ENCODE results near the gene RAB39A. TPM values are rescaled to one million over a fixed set of nuclear protein-coding genes. Genes with fewer than 3 reads are reported as not detected.

RAB39A gene
- total and polyA plus RNA-seq, 2 donors (not counting 1 experiment from before 2014, with no cell fraction given): not detected

DNA sequence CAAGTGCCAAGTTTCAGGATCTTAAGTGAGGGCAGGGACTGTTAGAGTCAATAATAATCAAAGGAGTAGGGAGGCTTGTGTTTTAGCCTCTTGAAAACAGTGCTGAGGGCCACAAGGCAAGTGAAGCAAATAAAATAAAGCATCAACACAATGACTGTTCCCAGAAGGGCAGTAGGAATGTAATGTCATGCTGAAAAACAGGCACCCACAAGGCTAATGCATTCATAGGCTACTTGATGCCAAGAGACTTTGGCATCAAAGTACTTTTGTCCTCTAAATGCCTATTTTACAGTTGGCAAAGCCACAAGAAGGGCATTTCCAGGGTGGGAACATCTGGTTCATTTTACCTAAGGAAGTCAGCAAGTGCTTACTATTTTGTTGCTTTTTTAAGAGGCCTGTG is 22.9 kb downstream of the RAB39A start:
- Histone ChIP-seq H3K9ac (ENCODE audit: insufficient read depth, low read length) (no peak overlapping the region), H3K9me3 (ENCODE audit: control insufficient read depth, insufficient read depth, low read depth, low read length) (no peaks in the 10 kb centered on the region), H3K36me3 (ENCODE audit: control insufficient read depth, insufficient read depth, low read length) (no peaks in the 10 kb centered on the region), H3K4me3 (replicated peaks in 1 of 4; ENCODE audit: control extremely low read depth in 1 of 4, insufficient read depth in 1 of 4, low read depth in 3 of 4, low read length in 4 of 4) (no peak overlapping the region), H3K4me2 (ENCODE audit: extremely low read depth, insufficient read depth, low read length) (no peak overlapping the region), H3K79me2 (ENCODE audit: control insufficient read depth, insufficient read depth, low read length) (no peaks in the 10 kb centered on the region), H2AFZ (ENCODE audit: low read length) (no peak overlapping the region), H3K4me1 (ENCODE audit: control insufficient read depth, extremely low read depth, insufficient read depth, low read length) (no peaks in the 10 kb centered on the region), H3K27ac (ENCODE audit: insufficient read depth, low read length) (no peak overlapping the region), H3K27me3 (ENCODE audit: control insufficient read depth, insufficient read depth, low read length) (no peaks in the 10 kb centered on the region), H4K20me1 (ENCODE audit: control insufficient read depth, extremely low read depth, insufficient read depth, low read length) (no peaks in the 10 kb centered on the region)
- TF ChIP-seq, protein P1, sequence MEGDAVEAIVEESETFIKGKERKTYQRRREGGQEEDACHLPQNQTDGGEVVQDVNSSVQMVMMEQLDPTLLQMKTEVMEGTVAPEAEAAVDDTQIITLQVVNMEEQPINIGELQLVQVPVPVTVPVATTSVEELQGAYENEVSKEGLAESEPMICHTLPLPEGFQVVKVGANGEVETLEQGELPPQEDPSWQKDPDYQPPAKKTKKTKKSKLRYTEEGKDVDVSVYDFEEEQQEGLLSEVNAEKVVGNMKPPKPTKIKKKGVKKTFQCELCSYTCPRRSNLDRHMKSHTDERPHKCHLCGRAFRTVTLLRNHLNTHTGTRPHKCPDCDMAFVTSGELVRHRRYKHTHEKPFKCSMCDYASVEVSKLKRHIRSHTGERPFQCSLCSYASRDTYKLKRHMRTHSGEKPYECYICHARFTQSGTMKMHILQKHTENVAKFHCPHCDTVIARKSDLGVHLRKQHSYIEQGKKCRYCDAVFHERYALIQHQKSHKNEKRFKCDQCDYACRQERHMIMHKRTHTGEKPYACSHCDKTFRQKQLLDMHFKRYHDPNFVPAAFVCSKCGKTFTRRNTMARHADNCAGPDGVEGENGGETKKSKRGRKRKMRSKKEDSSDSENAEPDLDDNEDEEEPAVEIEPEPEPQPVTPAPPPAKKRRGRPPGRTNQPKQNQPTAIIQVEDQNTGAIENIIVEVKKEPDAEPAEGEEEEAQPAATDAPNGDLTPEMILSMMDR (conservative IDR thresholded peaks at IDR 0.05 in 1 of 2, IDR thresholded peaks at IDR 0.05 in 1 of 2; ENCODE audit: low read depth in 1 of 2, low read length in 2 of 2): no peak
- TF ChIP-seq EZH2 (IDR thresholded peaks at IDR 0.05; ENCODE audit: low read length, missing control alignments): no peak
- DNase-seq (ENCODE audit: low read depth in 2 of 2): no peak

DNA sequence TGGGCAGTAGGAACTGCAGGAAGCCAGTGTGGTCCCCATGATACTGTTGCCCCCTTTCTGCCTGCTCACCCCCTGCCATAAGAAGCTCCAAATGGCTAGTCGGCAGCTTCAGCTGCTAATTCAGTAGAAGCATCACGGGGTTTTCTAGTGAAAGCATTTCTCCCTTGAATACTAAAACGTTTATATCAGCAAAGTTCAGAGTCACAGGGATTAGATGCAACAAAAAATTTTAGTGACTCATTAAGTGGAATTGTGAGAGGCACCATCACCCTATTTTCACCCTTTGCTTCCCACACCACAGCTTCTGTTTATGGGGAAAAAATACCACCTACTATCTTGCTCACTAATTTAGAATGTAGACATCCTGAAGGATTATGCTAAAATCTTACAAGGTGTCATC is 25.2 kb downstream of the RAB39A start:
- TF ChIP-seq EZH2 (IDR thresholded peaks at IDR 0.05; ENCODE audit: low read length, missing control alignments): no peak
- TF ChIP-seq, protein P1 (conservative IDR thresholded peaks at IDR 0.05 in 1 of 2, IDR thresholded peaks at IDR 0.05 in 1 of 2; ENCODE audit: low read depth in 1 of 2, low read length in 2 of 2): no peak
- Histone ChIP-seq H3K4me2 (ENCODE audit: extremely low read depth, insufficient read depth, low read length) (no peak overlapping the region), H3K27ac (ENCODE audit: insufficient read depth, low read length) (no peak overlapping the region)

DNA sequence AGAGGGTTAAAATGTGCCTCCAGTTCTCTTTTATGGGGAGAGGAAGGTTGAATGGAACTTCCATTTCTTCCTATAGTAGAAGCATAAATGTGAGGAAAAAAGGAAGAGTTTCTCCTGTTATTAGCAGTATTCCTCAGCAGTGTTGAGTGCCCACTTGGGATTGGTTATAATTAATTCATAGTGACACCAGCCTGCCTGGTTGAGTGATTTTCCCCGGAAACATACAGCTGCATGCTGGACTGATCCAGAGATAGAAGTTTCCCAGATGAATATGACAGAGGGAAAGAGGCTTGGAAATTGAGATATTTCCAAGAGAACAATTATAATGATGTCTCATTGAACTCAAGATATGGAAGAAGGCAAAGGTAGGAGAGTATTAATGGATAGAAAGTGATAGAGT is 28.3 kb downstream of the RAB39A start:
- no peaks in the 10 kb centered on the region for H3K4me1 ChIP-seq (ENCODE audit: control insufficient read depth, extremely low read depth, insufficient read depth, low read length)
- no peak overlapping the region for H3K4me3 ChIP-seq (replicated peaks in 1 of 4; ENCODE audit: control extremely low read depth in 1 of 4, insufficient read depth in 1 of 4, low read depth in 3 of 4, low read length in 4 of 4)
- H3K9me3 ChIP-seq (ENCODE audit: control insufficient read depth, insufficient read depth, low read depth, low read length): no peaks in the 10 kb centered on the region
- H3K36me3 ChIP-seq (ENCODE audit: control insufficient read depth, insufficient read depth, low read length): no peaks in the 10 kb centered on the region
- H2AFZ ChIP-seq (ENCODE audit: low read length): no peak overlapping the region
- no peak for DNase-seq (ENCODE audit: low read depth in 2 of 2)
- no peak overlapping the region for H3K4me2 ChIP-seq (ENCODE audit: extremely low read depth, insufficient read depth, low read length)
- H3K79me2 ChIP-seq (ENCODE audit: control insufficient read depth, insufficient read depth, low read length): no peaks in the 10 kb centered on the region
- no peaks in the 10 kb centered on the region for H4K20me1 ChIP-seq (ENCODE audit: control insufficient read depth, extremely low read depth, insufficient read depth, low read length)
- no peaks in the 10 kb centered on the region for H3K27me3 ChIP-seq (ENCODE audit: control insufficient read depth, insufficient read depth, low read length)
- no peak overlapping the region for H3K9ac ChIP-seq (ENCODE audit: insufficient read depth, low read length)
- TF ChIP-seq, protein P1 (conservative IDR thresholded peaks at IDR 0.05 in 1 of 2, IDR thresholded peaks at IDR 0.05 in 1 of 2; ENCODE audit: low read depth in 1 of 2, low read length in 2 of 2): no peak
- TF ChIP-seq EZH2 (IDR thresholded peaks at IDR 0.05; ENCODE audit: low read length, missing control alignments): no peak
- H3K27ac ChIP-seq (ENCODE audit: insufficient read depth, low read length): no peak overlapping the region

More for the DNA sequence above, 25.2 kb downstream of the RAB39A start:
- Histone ChIP-seq H4K20me1 (ENCODE audit: control insufficient read depth, extremely low read depth, insufficient read depth, low read length) (no peaks in the 10 kb centered on the region), H3K36me3 (ENCODE audit: control insufficient read depth, insufficient read depth, low read length) (no peaks in the 10 kb centered on the region), H3K9ac (ENCODE audit: insufficient read depth, low read length) (no peak overlapping the region), H3K4me1 (ENCODE audit: control insufficient read depth, extremely low read depth, insufficient read depth, low read length) (no peaks in the 10 kb centered on the region), H3K27me3 (ENCODE audit: control insufficient read depth, insufficient read depth, low read length) (no peaks in the 10 kb centered on the region), H3K4me3 (replicated peaks in 1 of 4; ENCODE audit: control extremely low read depth in 1 of 4, insufficient read depth in 1 of 4, low read depth in 3 of 4, low read length in 4 of 4) (no peak overlapping the region), H3K9me3 (ENCODE audit: control insufficient read depth, insufficient read depth, low read depth, low read length) (no peaks in the 10 kb centered on the region), H2AFZ (ENCODE audit: low read length) (no peak overlapping the region), H3K79me2 (ENCODE audit: control insufficient read depth, insufficient read depth, low read length) (no peaks in the 10 kb centered on the region)
- DNase-seq (ENCODE audit: low read depth in 2 of 2): no peak
